Panc1 (cell line): ENCODE data around the gene TRIO. TPM values are rescaled to one million over a fixed set of nuclear protein-coding genes. Genes with fewer than 3 reads are reported as not detected.

ENCODE experiments used
- ATAC-seq: fragments of 200-7000 bp; cut with Tn5 transposase; 2 replicates; pipeline ENCODE4 v1.9.1; 2020; ENCODE audit warnings: mild to moderate bottlenecking, moderate library complexity
- BruUV-seq: library from RNA; stranded (reverse); fragments of 400-500 nt; replicated peaks from 2 replicates; lab custom pipeline; 2021; lab: Mats Ljungman, UMichigan
- CTCF ChIA-PET: fragments of 300-600 bp; sonication (Branson Sonifier 250); formaldehyde crosslinking; loops from one replicate; lab custom pipeline; 2022; ENCODE audit warnings: antibody characterized with exemption; lab: Charles Lee
- POLR2A ChIA-PET: fragments of 300-600 bp; sonication (Branson Sonifier 250); formaldehyde crosslinking; loops from one replicate; lab custom pipeline; 2022; ENCODE audit warnings: antibody characterized with exemption; lab: Charles Lee
- DNase-seq: peaks from one replicate; pipeline ENCODE4 v3.0.0-alpha.2; 2010; ENCODE audit warnings: low read depth, low spot score
- H3K27ac ChIP-seq: 2 replicates; pipeline ENCODE4 v1.5.1; 2011; ENCODE audit warnings: mild to moderate bottlenecking, low read length, inconsistent platforms
- H3K27me3 ChIP-seq: fragments of 200-500 bp; sonication (Bioruptor generic); 2 replicates; pipeline ENCODE4 v1.6.0; 2014; ENCODE audit warnings: low read length, inconsistent platforms; ENCODE audit not compliant: control insufficient read depth, insufficient read depth
- H3K36me3 ChIP-seq: fragments of 200-500 bp; sonication (Bioruptor generic); 2 replicates; pipeline ENCODE4 v1.5.1; 2014; ENCODE audit warnings: inconsistent platforms, mild to moderate bottlenecking, low read length, moderate library complexity; ENCODE audit not compliant: control insufficient read depth, insufficient read depth
- H3K4me1 ChIP-seq: 2 replicates; pipeline ENCODE4 v1.5.1; 2011; ENCODE audit warnings: inconsistent platforms, mild to moderate bottlenecking, low read length, moderate library complexity; ENCODE audit not compliant: control insufficient read depth, insufficient read depth
- H3K4me3 ChIP-seq, 2 experiments: 2 replicates each; pipeline ENCODE4 v1.5.1; 2011 to 2012; ENCODE audit warnings: low read depth in 2 of 2, low read length in 2 of 2, mild to moderate bottlenecking in 2 of 2, inconsistent platforms in 1 of 2, moderate library complexity in 1 of 2
- H3K9me3 ChIP-seq: fragments of 200-500 bp; sonication (Bioruptor generic); 2 replicates; pipeline ENCODE4 v1.5.1; 2014; ENCODE audit warnings: low read depth, mild to moderate bottlenecking, inconsistent platforms, low read length, moderate library complexity; ENCODE audit not compliant: control insufficient read depth, insufficient read depth
- CTCF ChIP-seq: fragments of 450-650 bp; IDR thresholded peaks from 2 replicates; pipeline ENCODE4 v1.5.1; 2017; ENCODE audit warnings: mild to moderate bottlenecking
- POLR2AphosphoS5 ChIP-seq: IDR thresholded peaks from 2 replicates; pipeline ENCODE4 v1.6.1; 2012; ENCODE audit warnings: mild to moderate bottlenecking, low read depth, low read length, moderate library complexity
- SIN3A ChIP-seq: IDR thresholded peaks from 2 replicates; pipeline ENCODE4 v1.6.1; 2012; ENCODE audit warnings: low read depth, mild to moderate bottlenecking, low read length, moderate library complexity, borderline replicate concordance; ENCODE audit not compliant: insufficient read depth
- TCF7L2 ChIP-seq: IDR thresholded peaks from 2 replicates; pipeline ENCODE4 v1.6.1; 2011; ENCODE audit warnings: mild to moderate bottlenecking, low read depth, low read length, inconsistent platforms
- in situ Hi-C: cut with HindIII; loops from 2 replicates; pipeline ENCODE4 v1.10.0; 2016; ENCODE audit warnings: low sequenced_read_pairs, low pct_unique_long_range_greater_than_20kb
- intact Hi-C: fragments of 100-400 bp; cut with micrococcal nuclease; formaldehyde crosslinking; loops from one replicate; pipeline ENCODE4 v1.10.0; 2022; ENCODE audit not compliant: unreplicated experiment
- total RNA-seq: library from RNA; stranded (reverse); gene quantifications from one replicate; pipeline ENCODE4 v1.2.1, GENCODE V29; 2021; ENCODE audit not compliant: unreplicated experiment
- TF ChIP-seq, protein P1 (sequence below), 2 experiments: IDR thresholded peaks; 2 replicates each; pipeline ENCODE4 v1.6.1; 2011 to 2012; ENCODE audit warnings: low read depth in 2 of 2, control low read depth in 1 of 2, low read length in 1 of 2, mild to moderate bottlenecking in 1 of 2, moderate library complexity in 1 of 2; ENCODE audit not compliant: insufficient read depth in 1 of 2

The TRIO gene
- total RNA-seq, 1 experiment from 2014 or later: 349 TPM

DNA sequence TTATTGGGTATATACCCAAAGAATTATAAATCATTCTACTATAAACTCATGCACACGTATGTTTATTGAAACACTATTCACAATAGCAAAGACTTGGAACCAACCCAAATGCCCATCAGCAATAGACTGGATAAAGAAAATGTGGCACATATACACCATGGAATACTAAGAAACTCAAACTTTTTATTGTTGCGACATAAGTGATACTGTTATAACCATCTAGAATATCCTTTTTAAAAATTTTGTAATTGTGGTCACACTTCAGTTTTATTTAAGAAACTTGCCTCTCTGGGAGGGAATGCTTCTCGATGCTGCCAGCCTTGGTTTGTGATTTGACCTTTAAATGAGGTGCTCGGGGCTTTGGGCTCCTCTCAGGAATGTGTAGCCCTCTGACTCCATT lies 237.6 kb downstream of the TRIO start:
- no peak for ATAC-seq
- in situ Hi-C loops (no loop called here), intact Hi-C loops (no loop called here)
- Histone ChIP-seq H3K27ac (no peak overlapping the region), H3K27me3 (no peaks in the 10 kb centered on the region), H3K4me1 (no peaks in the 10 kb centered on the region), H3K9me3 (no peaks in the 10 kb centered on the region), H3K36me3 (peaks cover 74% of the 10 kb centered on the region), H3K4me3 (no peak overlapping the region)
- TF ChIP-seq POLR2AphosphoS5 (no peak), SIN3A (no peak), TCF7L2 (no peak), CTCF (no peak)
- TF ChIP-seq, protein P1, sequence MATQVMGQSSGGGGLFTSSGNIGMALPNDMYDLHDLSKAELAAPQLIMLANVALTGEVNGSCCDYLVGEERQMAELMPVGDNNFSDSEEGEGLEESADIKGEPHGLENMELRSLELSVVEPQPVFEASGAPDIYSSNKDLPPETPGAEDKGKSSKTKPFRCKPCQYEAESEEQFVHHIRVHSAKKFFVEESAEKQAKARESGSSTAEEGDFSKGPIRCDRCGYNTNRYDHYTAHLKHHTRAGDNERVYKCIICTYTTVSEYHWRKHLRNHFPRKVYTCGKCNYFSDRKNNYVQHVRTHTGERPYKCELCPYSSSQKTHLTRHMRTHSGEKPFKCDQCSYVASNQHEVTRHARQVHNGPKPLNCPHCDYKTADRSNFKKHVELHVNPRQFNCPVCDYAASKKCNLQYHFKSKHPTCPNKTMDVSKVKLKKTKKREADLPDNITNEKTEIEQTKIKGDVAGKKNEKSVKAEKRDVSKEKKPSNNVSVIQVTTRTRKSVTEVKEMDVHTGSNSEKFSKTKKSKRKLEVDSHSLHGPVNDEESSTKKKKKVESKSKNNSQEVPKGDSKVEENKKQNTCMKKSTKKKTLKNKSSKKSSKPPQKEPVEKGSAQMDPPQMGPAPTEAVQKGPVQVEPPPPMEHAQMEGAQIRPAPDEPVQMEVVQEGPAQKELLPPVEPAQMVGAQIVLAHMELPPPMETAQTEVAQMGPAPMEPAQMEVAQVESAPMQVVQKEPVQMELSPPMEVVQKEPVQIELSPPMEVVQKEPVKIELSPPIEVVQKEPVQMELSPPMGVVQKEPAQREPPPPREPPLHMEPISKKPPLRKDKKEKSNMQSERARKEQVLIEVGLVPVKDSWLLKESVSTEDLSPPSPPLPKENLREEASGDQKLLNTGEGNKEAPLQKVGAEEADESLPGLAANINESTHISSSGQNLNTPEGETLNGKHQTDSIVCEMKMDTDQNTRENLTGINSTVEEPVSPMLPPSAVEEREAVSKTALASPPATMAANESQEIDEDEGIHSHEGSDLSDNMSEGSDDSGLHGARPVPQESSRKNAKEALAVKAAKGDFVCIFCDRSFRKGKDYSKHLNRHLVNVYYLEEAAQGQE (IDR thresholded peaks at IDR 0.05; ENCODE audit: insufficient read depth in 1 of 2, low read depth in 2 of 2, low read length in 1 of 2): no peak
- CTCF ChIA-PET: no interaction called here
- BruUV-seq: no TSS peak
- no peak for DNase-seq
- POLR2A ChIA-PET: no interaction called here

GRCh38 chr5:14382640-14383039 lies 239.5 kb downstream of the TRIO start:
- ChIA-PET POLR2A (no interaction called here), CTCF (no interaction called here)
- Histone ChIP-seq H3K27me3 (no peaks in the 10 kb centered on the region), H3K4me1 (no peaks in the 10 kb centered on the region), H3K9me3 (no peaks in the 10 kb centered on the region), H3K36me3 (peaks cover 76% of the 10 kb centered on the region), H3K27ac (no peak overlapping the region), H3K4me3 (no peak overlapping the region)
- DNase-seq: no peak
- no peak for ATAC-seq
- TF ChIP-seq TCF7L2: no peak
- TF ChIP-seq, protein P1 (IDR thresholded peaks at IDR 0.05; ENCODE audit: insufficient read depth in 1 of 2, low read depth in 2 of 2, low read length in 1 of 2): no peak
- intact Hi-C loops: no loop called here
- in situ Hi-C loops: no loop called here
- no TSS peak for BruUV-seq
